HEK293T (cell line): Measurements from ENCODE around the gene LTBP1.

Experiments used
- ARNT ChIP-seq: fragments of 450-650 bp; IDR thresholded peaks from 2 replicates; pipeline ENCODE4 v1.6.1; 2017; ENCODE audit warnings: mild to moderate bottlenecking
- BHLHE40 ChIP-seq: fragments of 450-650 bp; IDR thresholded peaks from 2 replicates; pipeline ENCODE4 v1.6.1; 2016; ENCODE audit warnings: mild to moderate bottlenecking, moderate library complexity, borderline replicate concordance
- ELF4 ChIP-seq: fragments of 450-650 bp; IDR thresholded peaks from 2 replicates; pipeline ENCODE4 v1.6.1; 2017; ENCODE audit warnings: antibody characterized with exemption
- FOXM1 ChIP-seq: fragments of 450-650 bp; IDR thresholded peaks from 2 replicates; pipeline ENCODE4 v1.6.1; 2017; ENCODE audit warnings: mild to moderate bottlenecking, borderline replicate concordance
- HDGF ChIP-seq: fragments of 450-650 bp; IDR thresholded peaks from 2 replicates; pipeline ENCODE4 v1.6.1; 2017; ENCODE audit warnings: antibody characterized with exemption, borderline replicate concordance
- LEF1 ChIP-seq: fragments of 450-650 bp; IDR thresholded peaks from 2 replicates; pipeline ENCODE4 v1.6.1; 2017; ENCODE audit warnings: mild to moderate bottlenecking, borderline replicate concordance
- NFRKB ChIP-seq: fragments of 450-650 bp; IDR thresholded peaks from 2 replicates; pipeline ENCODE4 v1.6.1; 2016; ENCODE audit warnings: mild to moderate bottlenecking, moderate library complexity
- SP1 ChIP-seq: fragments of 450-650 bp; IDR thresholded peaks from 2 replicates; pipeline ENCODE4 v1.6.1; 2017
- SUZ12 ChIP-seq: fragments of 450-650 bp; IDR thresholded peaks from 2 replicates; pipeline ENCODE4 v1.6.1; 2016; ENCODE audit warnings: mild to moderate bottlenecking
- TARDBP ChIP-seq: fragments of 450-650 bp; IDR thresholded peaks from 2 replicates; pipeline ENCODE4 v1.6.1; 2016

- TF ChIP-seq NFRKB = no peak
- no peak for TF ChIP-seq HDGF
- TF ChIP-seq ARNT = no peak
- TF ChIP-seq LEF1 = no peak
- TF ChIP-seq ELF4 = no peak
- TF ChIP-seq SP1 = no peak
- TF ChIP-seq BHLHE40 = no peak
- no peak for TF ChIP-seq SUZ12
- no peak for TF ChIP-seq TARDBP
- no peak for TF ChIP-seq FOXM1
Observed at GRCh38 chr2:33038230-33038629, 91.5 kb downstream of the LTBP1 start.
